Breast epithelium (tissue), 3 donors: ENCODE measurements around the gene CHCHD4.

Source experiments
- POLR2A ChIP-seq: fragments of 450-650 bp; IDR thresholded peaks from one replicate; pipeline ENCODE4 v1.6.1; 2016; ENCODE audit warnings: antibody characterized with exemption, mild to moderate bottlenecking, moderate library complexity
- POLR2AphosphoS5 ChIP-seq, 3 donors: sonication (generic); formaldehyde crosslinking; IDR thresholded peaks; one replicate each; pipeline ENCODE4 v1.6.1; 2017; ENCODE audit warnings: antibody characterized with exemption in 3 of 3

DNA sequence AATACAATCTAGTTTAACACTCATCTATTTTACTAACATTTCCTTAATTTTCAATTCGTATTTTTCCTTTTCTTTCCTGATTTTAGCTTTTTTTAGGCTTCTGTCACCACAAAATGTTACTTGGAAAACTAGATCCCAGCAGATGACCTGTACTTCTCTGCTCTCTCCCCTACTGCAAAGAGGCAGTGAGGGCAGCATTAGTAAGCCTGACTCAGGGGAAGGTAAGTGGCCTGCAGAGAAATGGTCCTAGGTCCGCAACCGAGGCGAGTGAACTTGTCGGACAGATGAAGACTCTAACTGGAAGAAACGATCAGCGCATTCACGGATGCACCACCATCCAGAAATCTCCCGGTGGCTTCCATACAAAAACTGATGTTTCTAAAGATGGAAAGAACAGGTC, 20.6 kb upstream of the CHCHD4 start:
- no peak for TF ChIP-seq POLR2AphosphoS5 (IDR thresholded peaks at IDR 0.05)
- no peak for TF ChIP-seq POLR2A
